GM12872 (cell line): ENCODE measurements around the gene STPG2.

Experiments
- CTCF ChIP-seq: IDR thresholded peaks from 3 replicates; pipeline ENCODE4 v1.5.1; 2011; ENCODE audit warnings: low read depth, mild to moderate bottlenecking, low read length, moderate library complexity; ENCODE audit not compliant: insufficient read depth

The STPG2 gene

DNA sequence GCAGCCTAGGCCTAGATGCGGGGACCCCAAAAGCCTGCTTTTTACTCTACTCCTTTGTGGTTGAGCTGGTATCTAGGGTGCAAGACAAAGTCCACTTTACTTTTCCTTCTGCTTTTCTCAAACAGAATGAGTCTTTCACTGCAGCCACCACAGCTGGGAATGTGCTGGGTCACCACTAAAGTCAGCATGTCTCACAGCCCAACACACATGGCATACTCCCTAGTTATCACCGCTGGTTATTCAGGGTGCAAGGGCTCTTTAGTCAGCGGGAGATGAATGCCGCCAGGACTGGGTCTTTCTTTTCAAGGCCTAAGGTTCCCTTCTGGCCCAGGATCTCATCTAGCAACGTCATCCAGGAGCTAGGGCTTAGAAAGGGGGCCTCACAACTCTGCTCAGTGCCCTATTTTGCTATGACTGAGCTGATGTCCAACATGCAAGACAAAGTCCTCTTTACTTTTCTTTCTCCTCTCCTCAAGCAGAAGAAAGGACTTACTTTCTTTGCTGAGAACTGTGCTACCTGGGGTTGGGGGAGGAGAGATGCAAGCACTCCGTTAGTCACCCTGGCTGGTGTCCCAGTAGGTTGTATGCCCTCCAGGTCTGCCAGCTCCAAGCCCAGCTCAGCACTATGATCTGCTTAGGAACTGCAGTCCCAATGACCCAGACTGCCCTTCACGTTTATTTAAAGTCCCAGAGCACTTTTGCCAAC is 22.9 kb upstream of the STPG2 start:
- TF ChIP-seq CTCF: no peak

DNA sequence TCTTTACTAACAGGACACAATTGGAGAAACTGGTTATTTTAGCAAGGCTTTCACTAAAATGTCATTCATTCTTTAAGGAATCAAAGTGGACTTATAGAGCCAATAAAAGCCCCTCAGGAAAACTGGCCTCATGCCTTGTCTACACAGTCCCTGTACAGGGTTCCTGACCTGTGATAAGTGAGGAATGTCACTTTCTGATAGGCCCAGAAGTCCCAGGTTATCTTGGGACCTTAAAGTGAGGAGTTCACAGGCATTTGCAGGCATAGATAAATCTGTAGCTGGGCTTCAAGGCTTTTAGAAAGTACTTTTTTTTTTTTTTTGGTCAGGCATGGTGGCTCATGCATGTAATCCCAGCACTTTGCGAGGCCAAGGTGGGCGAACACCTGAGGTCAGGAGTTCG is 19.4 kb upstream of the STPG2 start:
- TF ChIP-seq CTCF: no peak

DNA sequence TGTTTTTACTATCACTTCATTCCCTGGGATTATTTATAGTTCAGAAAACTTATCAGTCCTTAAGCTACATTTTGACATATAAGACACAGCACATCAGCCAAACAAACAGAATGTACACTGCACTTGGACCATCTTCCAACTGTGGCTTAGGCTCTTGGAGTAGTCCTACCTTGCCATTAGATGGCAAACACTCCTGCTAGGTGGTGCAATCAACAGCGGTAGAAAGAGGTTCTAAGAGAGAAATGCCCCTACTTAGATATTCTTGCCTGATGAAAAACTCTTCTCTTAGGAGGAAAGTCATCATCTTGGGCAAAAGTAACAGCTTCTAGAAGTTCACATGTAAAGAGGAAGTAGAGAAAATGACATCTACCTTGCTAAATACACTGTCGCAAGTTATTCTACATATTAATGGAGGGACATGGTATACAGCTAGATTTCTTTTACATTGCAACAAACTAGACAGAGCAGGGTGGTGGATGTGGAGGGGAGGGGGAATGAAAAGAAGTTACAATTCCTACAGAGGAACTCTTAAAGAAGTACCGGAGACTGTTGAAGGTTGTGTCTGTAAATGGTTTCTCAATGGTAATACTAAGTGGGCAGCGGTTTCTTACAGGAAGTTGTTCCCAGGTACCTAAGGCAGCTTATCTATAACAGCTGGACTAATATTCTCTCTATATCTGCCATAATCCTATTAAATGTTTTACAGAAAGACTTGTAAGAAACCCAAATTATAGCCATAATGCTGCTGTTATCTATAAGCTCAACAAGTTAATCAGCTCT is 8.1 kb upstream of the STPG2 start:
- TF ChIP-seq CTCF: no peak

DNA sequence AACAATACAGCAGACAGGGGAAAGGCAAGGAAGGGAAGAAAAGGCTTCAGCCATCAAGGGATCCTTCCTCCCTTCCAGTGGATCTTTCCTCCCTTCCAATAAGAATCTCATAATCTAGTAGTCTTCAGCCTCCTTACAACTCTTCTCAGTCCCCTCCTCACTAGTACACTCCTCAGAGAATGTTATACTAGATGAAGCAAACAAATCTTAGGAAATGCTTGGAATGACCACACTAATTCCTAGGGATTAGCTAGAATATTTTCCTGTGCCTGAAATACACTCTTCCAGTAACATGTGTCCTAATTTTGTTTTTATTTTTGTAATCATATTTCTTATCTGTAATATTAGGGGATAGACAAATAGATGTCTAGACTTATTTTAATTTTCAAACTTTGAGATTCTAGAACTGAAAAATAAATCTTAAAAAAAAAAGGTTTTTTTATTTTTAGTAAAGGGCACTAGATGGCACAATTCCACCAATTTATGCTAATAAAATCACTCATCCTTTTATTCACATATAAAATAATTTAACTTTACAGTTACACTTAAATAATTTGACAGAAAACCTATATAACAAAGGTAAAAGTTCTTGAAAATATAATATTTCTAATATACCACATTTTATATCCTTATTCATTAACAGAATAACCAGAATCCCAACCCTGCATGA is 7.0 kb upstream of the STPG2 start:
- no peak for TF ChIP-seq CTCF

GRCh38 chr4:98148856-98149255 is 5.6 kb upstream of the STPG2 start:
- no peak for TF ChIP-seq CTCF

DNA sequence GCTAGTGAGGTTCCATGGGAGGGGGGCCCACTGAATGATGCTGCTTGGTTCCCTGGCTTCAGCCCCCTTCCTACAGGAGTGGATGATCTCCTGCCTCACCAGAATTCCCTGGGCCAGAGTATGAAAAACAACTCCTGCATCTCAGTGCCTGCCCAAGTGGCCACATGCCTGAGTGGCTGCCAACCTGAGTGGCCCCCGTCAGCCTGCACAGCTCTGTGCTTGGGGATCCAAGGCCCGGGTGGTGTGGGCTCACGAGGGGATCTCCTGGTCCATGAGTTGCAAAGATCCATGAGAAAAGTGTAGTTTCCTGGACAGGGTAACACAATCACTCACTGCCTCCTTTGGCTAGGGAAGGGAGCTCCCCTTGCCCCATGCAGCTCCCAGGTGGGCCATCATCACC is 17.1 kb downstream of the STPG2 start:
- TF ChIP-seq CTCF: no peak

DNA sequence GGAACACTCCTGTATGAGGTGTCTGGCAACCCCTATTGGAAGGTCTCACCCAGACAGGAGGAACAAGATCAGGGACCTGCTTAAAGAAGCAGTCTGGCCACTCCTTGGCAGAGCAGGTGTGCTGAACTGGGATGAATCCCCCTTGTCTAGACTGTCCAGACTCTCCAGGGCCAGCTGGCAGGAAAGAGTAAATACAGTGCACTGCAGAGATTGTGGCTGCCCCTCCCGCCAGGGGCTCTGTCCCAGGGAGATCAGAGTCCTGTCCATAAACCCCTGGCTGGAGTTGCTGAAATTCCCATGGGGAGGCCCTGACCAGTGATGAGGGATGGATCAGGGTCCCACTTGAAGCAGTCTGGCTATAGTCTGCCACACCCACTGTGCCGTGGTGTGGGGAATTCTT is 17.7 kb downstream of the STPG2 start:
- TF ChIP-seq CTCF: no peak
